Midbrain (tissue), 1 donor: Measurements from ENCODE around the gene SH3BP4.

Experiments used
- DNase-seq: peaks from one replicate; lab custom pipeline; 2025; lab: John Stamatoyannopoulos, UW

Gene SH3BP4

DNA sequence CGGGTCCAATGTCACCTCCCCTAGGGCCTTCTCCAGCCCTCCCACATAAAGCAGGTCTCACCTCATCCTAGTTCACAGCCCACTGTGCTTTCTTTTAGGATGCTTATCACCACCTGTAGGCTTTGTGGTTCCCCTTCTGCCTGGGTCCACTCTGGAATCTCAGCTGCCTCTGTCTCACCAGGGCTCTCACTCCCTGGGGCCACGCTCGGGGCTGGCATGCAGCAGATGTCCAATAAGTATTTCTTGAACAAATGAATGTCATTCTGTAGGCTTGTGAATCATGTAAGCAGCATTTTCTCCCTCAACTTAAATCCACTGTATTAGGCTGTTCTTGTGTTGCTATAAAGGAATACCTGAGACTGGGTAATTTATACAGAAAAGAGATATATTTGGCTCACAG lies 4.3 kb upstream of the SH3BP4 start:
- no peak for DNase-seq

DNA sequence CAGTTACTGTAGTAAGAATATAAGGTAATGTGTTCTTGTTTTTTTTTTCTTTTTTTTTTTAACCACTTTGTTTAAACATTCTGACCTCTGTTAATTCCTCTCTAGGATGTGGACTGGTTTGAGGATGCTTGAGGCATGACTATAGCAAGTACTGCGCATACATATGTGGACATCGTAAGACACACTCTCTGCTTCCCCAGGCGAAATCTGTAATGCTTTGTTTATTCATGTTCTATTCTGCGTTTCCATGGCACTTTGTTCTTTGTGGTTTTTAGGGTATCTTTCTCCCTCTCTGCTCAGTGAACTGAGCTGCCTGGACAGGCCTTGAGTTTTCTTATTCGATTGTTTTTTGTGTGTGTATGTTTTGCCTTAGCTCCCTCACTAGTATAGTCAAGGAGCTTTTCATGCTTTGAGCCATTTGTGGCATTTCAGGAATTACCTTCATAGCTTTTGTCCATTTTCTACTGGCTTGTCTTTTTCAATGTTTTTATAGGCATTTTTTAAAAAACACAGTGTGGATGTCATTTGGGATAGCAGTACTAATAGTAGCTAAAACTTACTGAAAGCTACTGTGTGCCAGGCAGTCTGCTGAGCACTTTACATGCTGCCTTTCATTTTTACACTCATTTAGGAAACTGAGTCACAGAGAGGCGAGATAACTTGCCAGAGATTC lies 1.9 kb upstream of the SH3BP4 start:
- DNase-seq, result no peak

DNA sequence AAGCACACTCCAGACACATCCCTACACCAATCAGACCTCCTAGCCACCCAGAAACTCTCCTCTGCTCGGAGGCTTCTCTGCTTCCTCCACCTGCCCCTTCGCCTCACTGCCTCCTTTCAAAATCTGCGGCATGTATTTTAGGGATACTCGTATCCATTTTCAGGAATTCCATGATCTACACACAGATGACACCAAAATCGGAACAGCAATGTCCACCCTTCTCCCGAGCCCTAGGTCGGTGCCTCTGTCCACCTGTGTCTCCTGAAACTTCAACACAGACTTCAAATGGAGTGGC lies 1.4 kb upstream of the SH3BP4 start:
- DNase-seq, result no peak

DNA sequence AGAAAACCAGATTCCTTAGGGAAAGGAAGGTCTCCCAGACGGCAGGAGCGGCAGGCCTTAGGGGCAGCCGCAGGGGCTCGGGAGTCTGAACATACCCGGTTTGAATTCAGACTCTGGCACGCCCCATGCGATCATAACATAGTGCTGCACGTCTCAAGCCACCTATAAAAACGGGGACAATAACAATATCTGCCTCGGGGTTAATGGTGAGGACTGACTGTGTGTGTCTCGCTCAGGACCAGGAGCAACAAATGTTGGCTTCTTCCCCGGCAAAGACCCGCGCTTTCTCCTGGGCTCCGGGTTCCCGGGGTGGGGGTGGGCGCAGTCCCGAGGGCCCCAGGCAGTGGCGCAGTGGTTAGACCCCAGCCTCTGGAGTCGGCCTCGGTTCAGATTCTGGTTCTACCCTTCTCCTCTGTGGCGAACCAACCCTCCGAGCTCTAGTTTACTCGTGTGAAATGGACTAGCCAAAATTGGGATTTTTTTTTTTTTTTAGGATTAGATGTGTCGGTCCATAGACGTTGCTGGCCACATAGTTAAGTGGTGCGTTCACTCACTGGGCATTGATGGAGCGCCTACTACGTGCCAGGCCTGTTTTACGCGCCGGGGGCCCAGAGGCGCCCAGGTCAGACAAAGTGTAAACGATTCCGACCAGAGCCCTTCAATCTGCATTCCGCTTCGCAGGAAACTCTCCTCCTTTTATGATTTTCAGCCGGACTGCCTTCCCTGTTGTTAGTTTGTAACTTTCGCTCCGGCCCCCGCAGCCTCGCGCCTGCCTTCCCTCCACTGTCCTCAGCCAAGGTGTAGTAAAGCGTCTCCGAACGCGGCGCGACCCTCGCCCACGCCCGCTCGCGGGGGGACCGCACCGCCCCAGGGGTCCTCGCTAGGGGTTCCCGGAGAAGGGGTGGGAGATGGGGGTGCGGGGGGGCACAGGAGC lies 820 bp upstream of the SH3BP4 start:
- no peak for DNase-seq

DNA sequence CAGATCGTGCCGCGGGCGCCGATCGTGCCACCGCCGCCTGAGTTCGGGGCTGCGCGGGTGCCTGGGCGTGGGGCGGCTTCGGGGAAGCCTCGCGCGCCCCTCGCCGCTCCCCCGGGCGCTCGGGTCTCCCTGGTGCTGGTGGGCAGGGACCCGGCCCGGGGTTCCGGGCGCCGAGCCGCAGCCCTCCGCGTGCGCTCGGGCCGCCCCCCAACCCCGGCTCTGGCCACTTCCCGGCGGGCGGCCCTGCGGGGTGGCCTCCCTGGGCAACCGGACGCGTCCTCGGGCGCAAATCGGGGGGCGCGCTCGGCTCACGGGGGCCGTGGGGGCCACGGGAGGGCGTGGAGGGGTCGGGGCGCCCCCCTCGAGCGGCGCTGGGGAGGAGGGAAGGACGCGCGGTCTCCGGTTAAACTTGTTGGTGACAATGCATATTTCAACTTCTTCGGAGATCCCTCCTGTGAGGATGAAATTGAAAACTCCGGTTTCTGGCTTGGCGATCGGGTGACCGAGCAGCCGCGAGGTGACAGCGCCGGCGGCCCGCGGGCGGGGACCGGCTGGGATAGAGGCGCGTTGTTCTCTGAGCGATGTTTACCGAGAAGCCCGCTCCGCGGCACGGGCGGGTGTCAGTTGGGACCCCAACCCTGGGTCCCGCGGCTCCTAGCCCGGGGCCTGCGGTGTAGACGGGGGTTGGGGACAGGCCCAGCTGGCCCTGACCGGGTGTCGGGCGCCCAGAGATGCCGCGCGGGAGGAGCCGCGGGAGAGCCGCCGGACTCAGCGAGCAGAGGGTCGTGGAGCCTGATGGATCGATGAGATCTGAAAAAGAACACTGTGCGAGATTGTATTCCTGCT lies 676 bp downstream of the SH3BP4 start:
- DNase-seq, result peak; percentile 49

DNA sequence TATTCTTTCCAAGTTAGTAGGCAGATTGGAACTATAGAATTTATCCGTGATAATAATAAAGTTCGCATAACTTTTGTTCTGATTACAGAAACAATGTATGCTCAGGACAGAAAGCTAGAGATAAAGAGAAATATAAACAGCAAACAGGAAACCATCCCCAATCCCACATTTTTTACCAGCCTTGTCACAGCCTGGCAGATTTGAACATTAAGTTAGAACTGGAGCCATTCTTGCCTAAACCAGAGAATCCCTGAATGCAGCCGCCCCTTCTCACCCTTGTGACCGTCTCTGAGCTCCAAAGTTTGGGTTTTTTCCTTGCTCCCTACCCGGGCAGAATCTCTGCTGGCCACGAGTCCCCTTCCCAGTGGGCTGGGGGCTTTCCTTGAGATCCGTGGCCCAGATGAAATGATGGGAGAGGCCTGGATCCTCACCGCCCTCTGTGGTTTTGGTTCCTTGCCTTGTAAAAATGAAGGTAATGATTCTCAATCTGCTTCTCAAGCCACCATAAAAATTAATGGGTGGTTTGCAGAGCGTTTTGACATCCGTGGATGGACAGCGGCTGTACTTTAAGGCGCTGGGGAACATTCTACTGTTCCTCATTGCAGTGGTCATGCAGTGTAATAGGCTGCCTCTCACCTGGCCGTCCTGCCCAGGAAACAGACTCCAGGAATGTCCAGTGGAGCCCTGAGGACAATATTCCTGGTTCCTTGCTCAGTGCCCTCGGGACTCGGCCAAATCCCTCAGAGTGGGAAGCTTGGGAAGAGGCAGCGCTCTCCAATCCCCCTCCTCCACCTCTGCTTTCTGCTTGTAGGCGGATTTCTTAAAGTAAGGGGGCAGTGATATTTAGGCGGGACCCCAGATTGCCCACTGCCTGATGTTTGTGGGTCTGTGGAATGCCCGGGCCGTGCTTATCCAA lies 1.6 kb downstream of the SH3BP4 start:
- peak; percentile 49 for DNase-seq

DNA sequence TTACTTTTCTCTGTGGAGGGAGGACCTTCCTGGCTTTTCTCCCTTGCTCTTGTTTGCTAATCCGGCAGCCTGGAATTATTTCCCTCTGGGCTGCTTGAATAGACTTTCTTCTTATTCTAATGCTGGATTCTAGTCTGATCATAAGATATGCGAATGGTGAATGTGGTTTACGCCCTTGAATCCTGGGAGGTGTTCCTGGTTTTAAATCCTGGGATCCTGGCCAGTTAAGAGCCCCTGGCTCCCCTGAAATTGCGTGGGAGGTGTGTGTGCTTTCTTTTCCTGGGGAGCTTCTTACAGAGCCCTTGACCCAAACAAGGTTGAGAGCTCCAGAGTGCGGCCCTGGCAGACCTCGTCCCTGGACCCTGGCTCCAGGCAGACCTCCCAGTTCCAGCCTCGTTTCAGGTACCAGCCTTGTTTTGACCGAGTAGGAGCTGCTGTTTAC lies 2.8 kb downstream of the SH3BP4 start:
- peak; percentile 60 for DNase-seq

DNA sequence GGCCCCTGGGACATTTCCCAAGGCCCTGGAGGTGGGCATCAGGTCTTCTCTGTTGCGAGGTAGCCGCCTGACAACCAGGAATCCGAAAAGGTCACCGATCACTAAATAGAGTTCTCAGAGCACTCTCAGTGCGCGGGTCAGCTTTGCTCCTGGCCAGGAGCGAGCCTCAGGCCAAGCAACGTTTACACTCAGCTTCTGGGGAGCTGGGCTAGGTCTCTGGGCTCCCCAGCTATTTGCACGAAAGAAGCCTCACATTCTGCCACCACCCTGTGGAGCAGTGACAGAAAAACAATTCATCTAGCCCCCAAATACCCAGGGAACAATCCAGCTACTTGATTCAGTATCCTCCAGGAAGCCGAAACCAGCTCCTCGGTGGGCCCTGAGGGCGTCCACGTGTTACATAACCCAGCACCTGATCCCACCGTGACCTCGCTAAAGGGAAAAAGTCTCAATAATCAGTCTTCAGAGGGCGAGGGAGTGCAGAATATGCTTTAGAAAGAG lies 3.3 kb downstream of the SH3BP4 start:
- DNase-seq, result no peak

DNA sequence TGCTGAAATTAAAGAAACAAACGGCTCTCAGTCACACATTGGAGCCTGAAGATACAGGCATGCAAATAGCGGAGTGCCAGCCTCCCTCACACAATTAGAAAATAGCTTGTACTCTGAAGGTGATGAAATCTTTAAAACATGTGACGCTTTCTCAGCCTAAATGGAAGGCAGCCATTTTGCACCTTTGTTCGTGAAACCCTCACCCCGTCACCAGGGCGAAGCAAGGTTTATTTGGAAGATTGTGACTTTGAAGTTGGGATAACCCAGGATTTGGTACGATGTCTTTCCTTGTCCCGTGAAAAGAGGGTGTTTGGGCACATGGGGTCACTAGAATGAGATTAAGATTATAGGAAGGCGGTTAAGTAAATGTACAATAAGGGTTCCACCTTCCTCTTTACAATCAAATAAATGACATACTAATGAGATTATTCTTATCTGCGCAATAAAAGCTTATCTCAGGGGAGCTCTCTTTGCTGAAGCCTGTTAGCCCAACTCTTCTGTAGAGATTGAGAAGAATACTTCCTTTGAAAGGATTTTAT lies 4.2 kb downstream of the SH3BP4 start:
- no peak for DNase-seq

DNA sequence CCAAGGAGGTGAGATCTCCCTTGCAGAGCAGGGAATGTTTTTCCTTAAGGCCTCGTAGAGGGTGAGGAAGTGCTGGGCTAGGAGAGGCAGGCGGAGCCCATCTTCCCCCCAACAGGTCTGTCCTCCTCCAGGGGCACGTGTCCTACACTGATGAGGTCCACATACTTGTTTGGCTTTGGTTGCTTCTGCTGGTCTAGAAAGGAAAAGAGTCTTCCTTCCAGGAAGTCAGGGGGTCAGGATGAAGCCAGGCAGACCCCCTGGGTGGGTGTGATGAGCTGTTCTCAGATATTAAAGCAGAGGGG lies 6.0 kb downstream of the SH3BP4 start:
- no peak for DNase-seq

DNA sequence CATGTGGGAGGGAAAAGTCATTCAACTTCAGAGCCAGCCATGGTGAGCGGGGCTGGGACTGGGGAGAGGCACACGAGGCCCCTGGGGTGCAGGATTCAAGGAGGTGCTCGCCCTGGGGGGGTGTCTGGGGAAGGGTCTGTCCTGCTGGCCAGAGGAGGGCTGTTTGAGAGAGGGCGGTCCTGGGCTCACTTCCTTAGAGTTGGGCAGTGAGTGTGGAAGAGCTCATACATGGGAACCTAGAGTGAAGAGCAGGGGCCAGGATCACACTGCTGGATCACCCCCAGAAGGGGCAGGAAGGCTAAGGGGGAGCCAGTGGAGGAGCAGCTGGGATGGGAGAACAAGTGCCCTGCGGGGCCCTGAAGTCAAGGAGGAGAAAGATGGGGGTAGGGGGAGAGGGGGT lies 6.5 kb downstream of the SH3BP4 start:
- no peak for DNase-seq

DNA sequence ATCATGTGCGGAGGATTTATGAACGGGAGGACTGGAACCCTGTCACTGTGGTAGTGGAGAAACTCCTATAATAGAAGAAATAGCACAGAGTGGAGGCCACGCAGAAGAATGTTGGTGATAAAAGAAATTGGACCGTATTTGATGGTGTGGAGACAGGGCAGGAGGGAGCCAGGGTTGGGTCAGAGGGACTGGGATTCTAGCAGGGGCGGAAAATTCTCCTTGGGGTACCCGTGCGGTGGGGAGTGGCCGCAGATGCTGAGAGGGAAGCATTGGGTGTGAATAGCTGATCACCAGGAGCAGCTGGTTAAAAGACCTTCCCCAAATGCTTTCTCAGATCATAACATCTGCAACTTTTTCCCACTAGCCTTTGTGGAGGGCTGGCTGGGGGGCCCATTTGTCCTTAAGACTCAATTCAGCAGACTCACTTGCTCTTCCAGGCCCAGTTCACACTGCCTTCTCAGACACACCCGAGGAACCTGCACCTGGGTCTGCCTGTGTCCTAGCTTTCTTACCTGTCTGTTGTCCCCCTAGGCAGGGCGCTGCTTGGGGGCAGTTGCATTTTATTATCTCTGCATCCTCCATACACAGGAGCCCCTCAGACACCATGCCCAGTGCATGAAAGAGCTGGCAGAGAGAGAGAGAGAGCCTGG lies 7.1 kb downstream of the SH3BP4 start:
- DNase-seq, result no peak

DNA sequence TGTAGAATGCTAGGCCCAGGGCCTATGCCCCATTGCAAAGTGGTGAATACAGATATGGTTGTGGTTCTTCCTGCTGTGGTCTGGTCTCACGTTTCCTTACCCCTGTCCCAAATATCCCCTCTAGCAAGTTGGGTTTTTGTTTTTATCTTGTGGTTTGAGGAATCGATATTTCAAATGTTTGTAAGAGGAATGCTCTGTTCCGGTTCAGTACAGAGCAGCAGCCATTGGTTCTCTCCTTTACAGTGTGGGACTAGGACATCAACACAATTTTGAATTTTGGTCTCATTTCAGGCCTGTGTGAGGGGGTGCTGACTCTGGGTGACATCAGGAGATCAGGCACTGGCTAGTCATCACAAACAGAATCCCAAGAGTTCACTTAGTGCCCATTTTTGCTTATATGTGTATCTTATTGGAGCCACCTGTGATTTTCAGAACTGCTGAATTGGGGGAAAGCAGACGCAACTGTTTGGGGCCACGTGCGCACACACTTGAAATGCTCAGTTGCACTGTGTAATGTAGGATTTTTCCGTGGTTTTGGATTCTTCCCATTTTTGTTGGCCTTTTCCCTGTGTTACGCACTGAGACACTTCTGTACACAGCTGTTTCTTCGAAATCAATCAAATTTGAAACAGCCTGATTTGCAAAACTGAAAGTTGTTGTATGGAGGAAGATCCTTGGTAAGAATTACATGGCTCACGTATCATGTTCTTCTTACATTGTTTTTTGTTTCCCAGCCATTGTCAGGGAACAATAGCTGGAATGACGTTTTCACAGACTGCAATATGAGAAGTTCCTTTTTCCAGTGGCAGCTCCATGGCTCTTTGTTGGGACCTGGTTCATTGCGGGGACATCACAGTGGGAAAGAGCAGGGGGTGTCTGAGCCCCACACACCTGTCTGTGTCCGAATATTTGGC lies 8.6 kb downstream of the SH3BP4 start:
- DNase-seq, result peak; percentile 66

DNA sequence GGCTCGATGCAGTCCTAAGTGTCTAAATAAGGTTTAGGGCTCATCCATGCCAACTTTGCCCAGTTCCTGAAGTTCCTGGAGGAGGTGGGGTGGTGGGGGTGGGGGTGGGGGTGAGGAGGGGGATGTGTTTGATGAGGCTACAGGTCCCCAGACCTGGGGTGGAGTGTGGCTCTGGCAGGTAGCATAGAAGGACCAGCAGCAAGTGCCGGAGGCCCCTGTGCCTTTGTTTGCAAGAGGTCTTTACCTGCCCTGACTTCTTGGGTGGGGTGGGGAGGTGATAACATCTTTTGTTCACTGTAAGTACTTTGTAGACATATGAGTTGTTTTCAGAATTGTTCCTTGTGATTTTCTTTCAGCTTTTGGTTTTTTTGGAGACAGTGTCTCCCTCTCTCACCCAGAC lies 10.0 kb downstream of the SH3BP4 start:
- DNase-seq, result no peak

DNA sequence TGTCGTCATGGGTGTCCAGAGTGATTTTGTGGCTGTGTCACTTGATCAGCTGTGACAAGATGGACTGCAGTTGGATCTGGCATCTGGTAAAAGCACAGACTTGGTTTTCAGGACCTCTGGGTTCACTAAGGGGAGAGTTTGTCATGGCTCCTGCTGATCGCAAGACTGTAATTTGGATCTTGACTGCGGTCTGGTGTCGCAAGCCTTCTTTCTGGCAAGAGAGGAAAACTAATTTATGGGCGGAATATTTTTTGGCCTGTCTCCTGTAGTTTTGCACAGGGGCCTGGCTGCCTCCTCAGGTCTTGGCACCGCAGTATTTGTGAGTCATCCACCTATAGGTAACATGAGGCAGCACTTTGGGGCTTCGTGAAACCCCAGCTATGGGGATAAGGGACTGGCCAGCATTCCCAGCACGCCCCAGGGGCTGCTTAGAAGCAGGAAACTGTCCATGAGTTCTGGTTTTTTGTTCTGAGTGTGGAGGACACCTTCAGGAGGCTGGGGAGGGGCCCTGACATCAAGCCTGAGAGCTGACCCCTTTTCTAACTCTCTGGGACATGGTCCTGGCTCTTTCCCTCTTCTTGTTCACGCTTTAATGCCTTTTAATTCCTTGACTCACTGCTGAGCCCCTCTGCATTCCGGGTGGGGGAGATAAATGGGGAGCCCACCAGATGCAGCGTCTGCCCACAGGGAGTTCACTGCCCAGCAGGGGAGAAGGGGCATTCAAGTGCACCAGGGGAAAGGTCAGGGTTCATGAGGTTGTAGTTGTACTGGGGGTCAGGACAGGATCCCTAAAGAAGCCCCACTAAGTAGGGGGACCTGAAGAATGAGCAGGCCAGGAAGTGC lies 12.2 kb downstream of the SH3BP4 start:
- no peak for DNase-seq

DNA sequence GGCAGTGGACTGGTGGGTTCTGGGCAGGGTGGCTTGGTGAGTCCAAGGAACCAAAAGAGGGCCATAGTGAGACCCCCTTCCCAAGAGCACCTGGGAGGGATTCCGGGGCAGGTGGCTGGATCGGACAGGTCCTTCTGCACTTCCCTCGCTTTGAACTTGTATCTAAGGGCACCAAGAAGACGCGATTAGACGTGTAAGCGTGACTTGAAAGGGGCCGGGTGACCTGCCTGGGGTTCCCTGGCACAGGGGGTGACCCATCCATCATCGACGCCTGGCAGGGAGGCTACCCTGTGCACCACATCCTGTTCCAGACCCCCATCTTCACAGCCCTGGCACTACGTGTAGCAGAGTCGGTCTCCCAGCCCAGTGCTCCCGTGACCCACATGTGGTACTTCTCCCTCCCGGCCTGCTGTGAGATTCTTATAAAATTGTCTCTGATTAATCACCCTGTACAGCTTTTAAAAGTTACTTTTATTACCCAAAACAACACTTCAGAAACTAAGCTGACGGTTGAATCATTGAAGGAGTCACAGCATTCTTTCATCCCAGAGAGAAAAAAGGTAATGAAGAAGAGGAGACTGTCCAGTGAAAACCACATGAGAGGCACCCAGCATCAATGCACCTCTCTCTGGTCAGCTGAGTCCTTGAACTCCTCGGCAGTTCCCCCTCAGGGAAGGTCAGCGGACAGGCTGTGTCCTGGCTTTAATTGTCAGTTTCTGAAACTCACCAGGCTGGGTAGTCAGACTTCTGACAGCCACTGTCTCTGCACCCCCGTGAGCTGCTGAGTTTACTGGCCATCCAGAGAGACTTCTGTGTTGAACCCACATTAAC lies 13.0 kb downstream of the SH3BP4 start:
- no peak for DNase-seq

DNA sequence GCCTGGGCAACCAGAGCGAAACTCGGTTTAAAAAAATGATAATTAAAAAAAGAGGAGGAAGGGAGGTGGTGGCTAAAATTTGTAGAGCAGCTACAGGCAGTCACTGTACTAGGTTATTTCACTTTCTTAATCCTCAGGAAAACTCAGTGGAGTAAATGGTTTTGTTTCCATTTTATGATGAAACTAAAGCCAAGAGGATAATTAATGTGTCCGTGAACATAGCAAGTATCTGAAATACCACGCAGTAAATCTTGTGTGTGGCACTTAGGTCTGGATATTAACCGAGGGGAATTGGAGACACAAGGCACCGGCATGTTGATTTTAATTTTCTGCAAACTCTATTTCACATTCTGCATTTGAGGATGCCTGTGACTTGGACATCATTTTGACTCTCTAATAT lies 14.5 kb downstream of the SH3BP4 start:
- DNase-seq, result no peak
